ENCODE measurements around the gene CRYAA.
"Not testable (repeated sequence)": the region's sequence is repeated elsewhere in the genome, so short reads cannot be mapped to it uniquely, and the experiment has no call there.

Gene CRYAA

DNA sequence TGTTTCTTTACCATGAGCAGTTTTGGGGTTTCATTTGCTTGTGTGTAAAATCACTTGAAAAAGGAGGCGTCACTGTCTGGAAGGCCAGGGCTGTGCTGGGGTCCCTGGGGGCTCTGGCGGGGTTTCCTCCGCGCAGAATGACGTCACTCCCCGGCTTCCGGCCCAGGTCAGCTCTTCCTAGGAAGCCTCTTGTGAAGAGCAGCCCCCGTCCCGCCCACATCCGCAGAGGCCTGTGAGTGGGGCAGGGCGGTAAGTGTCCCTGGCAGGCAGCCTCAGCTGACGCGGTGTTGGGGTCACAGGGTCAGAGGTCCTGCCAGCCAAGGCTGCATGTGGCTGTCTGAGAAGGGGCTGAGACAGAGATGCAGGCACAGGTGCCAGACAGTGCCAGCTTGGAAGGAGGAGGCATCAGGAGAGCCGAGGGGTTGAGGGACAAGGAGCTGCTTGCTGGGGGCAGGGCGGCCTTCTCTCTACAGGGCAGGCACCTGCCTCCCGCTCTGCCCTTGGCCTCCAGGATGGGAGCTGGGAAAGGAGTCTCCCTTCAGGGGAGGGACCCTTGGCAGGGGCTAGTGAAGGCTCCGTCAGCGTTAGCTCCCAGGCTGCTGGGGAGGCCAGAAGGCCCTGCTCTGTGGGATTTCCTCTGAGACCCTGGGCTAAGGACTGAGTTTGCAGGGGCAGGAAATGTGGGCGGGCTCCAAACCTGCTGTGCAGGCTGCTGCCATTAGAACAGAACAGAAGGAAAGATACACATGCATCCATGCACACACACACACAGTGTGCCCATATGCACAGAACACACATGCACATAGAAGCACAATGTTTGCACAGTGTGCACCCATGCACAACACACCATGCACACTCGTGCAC is 8.5 kb downstream of the CRYAA start:
- not testable (repeated sequence) for DNase-seq

DNA sequence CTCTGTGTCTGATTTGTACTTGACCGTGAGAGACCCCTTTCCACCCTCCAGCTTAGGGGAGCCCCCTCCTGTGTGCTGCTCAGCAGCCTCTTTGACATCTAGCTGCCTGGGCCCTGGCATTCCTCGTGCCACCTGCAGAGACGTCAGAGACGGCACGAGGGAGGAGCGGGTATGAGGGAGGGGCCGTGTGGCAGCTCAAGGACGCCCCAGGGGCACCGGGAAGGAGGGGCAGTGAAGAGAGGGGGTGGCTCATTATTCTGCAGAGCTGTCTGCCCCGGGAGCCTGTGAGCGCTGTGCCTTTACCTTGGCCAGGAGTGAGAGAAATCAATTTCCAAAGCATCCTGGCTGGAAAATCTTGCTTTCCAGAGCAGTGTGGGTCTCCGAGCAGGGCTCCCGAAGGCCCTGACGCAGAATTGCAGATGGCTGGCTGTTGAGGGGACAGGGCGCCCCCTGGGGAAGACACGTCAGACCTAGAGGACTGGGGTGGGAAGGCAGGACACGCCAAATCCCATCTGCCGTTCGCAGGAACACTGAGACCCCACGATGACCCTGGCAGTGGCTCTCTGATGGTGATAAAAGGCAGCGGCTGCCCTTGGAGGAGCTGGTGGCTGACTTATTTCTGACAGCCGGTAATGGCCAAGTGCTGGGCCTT is 9.5 kb downstream of the CRYAA start:
- not testable (repeated sequence) for DNase-seq

DNA sequence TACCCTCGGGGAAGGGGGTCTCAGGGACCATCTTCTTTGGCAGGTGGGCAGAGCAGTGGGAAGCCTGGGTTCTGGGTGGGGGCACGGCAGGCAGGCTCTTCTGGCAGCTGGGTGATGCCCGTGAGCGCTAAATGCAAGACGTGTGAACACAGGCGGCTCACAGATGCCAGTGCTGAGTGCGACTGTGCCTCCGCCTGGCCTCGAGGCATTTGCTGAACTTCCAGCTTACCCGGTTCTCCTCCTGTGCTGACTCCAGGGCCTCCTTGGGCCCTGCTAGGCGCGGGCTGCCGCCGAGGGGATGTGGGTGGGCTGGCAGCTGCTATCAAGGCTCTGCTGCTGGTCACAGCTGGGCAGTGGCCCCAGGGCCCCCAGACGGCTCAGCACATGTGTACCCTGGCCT is 12.2 kb downstream of the CRYAA start:
- not testable (repeated sequence) for DNase-seq

DNA sequence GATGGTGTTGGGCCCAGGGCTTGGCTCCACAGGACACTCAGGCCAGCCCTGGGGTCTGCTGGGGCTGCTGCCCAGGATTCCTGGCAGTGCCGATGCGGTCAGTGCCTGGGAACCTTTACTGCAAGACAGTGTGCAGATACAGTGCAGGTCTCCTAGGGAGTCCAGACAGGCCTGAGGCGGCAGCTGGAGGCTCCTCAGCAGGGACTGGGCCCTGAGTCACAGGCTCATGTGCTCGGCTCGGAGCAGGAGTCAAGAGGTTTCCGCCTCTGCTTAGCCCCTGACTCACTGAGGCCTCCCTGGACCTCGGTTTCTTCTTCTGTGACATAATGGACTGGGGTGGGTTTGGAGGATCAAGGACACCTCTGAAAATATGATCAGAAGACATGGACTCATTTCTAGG is 18.5 kb downstream of the CRYAA start:
- DNase-seq = not testable (repeated sequence)

DNA sequence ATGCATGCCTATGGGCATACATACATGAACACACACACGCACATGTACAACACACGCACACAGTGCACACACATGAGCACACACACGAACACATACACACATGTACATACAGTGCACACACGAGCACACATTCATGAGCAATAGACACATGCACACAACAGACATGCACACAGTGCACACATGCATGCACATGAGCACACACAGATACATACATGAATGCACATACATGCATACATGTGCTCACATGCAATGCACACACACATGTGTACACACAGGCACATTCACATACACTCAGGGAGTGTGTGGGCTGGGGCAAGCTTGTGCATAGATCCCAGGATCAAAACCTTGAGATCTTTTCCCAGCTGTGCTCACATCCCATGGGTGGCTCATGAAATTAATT is 18.9 kb downstream of the CRYAA start:
- no peak for DNase-seq

DNA sequence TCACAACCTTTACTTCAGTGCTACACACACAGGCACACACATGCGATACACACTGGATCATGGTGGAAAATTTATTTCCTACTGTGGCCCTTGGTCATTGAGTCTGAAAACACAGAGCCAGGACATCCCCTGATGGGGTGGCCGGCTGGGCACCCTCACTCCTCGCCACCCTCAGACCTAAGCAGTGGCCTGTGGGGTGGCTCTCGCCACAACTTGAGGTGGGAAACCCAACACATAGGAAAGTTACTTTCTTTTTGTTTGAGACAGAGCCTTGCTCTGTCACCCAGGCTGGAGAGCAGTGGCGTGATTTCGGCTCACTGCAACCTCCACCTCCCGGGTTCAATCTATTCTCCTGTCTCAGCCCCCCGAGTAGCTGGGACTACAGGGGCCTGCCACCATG is 19.4 kb downstream of the CRYAA start:
- DNase-seq = no peak

DNA sequence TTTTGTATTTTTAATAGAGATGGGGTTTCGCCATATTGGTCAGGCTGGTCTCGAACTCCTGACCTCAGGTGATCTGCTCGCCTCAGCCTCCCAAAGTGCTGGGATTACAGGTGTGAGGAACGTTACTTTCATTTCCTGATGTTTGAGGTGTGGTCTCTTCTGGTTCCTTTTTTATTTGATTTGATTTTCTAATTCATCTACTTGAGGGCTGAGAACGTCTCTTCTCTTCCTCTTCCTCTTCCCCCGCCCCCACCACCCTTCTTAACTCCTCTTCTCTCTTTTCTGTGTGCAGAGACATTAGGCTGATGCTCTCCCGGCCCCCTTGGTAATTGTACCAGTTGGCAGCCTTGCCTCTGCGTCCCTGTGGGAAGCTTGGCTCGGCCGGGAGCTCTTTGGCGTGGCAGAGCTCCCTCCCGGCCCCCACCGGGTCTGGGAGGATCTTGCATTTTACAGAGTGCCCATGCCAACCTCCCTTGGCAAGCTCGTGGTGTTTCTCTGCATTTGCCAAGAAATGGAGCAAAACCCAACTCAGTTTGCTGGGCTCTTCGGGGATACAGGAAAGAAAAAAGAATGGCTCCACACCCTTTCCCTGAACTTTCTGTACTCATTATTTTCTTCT is 19.9 kb downstream of the CRYAA start:
- no peak for DNase-seq

DNA sequence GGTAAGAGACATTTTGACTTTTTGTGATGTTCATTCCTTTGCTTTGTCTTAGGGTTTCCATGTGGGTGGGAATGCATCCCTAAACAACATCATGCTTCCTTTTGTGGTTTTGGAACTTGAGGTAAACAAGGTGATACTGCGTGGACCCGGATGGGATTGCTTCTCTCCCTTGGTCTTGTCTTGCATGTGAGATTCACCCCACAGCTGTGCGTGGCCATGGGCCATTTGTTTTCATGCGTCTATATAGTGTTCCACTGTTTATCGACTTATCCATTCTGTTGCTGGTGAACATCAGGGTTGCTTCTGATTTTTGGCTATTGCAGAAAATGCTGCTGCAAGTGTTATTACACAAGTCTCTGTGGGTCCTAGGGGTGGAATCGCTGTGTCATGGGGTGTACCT is 21.1 kb downstream of the CRYAA start:
- DNase-seq = no peak

DNA sequence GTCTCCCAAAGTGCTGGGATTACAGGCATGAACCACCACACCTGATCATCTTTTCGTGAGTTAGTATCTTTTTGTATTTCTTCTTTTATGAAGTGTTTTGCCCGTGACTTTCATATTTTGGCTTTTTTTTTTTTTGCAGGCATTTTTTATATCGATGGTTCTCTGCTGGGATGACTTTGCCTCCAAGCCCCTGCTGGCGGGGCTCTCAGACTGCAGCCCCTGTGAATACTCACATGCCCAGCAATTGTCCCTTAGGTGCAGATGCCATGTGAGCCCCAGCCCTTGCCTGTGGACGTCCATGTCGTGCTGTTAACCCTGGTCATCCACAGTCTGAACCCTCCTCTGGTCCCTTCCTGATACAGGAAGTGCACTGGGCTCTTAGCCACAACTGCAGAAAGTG is 21.7 kb downstream of the CRYAA start:
- DNase-seq = no peak

DNA sequence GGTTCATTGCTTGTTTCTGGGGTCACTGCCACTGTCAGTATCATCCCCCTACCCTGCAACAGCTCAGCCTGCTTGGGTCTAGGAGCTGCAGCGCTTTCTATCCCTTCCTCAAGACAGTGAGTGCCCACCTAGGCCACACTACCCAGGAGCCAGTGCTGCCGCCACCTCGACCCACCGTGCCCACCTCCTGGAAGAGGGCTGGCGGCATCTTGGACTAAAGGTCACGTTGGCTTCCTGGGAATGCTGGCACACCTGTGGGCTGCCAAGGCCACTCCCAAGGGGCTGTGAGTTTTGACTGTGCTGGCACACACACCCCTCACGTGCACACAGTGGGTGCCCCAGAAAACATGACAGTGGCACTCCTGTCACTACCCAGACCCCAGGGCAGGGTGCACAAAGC is 22.1 kb downstream of the CRYAA start:
- DNase-seq = no peak

DNA sequence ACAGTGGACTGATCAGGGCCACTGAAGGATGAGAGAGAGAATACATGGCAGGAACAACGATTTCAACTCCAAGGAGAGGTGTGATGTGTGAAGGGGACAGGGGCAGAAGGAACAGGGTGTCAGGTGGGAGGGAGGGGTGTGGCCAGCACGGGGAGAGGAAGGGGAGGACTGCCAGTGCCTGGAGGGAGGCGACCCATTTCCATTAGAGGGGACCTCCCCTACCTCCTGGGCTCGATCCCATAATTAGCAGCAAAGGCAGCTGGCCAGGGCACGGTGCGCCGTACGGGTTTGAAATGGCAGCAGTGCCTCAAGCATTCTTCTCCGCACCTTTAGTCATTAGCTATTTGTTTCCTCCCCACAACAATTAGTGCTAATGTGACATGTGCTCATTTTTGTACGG is 22.7 kb downstream of the CRYAA start:
- no peak for DNase-seq

DNA sequence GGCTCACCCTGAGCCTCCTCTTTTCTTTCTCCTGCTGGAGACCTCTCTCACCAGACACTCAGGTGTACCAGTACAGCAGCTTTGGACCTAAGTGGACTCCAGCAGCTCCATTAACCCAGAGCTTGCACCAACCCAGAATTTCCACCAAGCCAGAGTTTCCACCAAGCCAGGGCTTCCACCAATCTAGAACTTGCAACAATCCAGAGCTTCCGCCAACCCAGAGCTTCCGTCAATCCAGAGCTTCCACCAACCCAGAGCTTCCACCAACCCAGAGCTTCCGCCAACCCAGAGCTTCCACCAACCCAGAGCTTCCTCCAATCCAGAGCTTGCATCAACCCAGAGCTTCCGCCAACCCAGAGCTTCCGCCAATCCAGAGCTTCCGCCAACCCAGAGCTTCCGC is 23.2 kb downstream of the CRYAA start:
- no peak for DNase-seq

DNA sequence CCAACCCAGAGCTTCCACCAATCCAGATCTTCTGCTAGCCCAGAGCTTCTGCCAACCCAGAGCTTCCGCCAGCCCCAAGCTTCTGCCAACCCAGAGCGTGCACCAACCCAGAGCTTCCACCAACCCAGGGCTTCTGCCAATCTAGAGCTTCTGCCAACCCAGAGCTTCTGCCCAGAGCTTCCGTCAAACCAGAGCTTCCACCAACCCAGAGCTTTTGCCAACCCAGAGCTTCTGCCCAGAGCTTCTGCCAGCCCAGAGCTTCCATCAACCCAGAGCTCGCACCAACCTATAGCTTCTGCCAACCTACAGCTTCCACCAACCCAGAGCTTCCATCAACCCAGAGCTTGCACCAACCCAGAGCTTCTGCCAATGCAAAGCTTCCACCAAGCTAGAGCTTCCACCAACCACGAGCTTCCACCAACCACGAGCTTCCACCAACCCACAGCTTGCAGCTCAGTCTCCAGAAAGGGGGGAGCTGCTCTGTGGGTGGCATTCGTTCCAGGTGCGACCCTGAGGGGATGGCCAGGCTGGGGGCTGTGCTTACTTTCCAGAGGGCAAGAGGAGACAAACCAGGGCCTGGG is 23.8 kb downstream of the CRYAA start:
- DNase-seq = no peak

DNA sequence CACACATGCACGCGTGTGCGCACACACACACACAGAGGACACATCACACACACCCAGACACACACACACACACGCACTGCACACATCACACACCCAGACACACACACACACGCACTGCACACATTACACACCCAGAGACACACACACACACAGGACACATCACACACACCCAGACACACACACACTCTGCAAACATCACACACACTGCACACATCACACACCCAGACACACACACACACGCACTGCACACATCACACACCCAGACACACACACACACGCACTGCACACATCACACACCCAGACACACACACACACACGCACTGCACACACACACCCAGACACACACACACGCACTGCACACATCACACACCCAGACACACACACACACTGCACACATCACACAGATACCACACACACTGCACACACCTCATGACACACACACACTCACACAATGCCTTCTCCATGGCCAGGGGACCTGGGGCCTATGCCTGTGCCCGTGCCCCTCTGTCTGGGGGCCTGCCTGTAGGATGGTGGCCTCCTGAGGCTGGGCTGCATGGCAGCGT is 24.4 kb downstream of the CRYAA start:
- no peak for DNase-seq

DNA sequence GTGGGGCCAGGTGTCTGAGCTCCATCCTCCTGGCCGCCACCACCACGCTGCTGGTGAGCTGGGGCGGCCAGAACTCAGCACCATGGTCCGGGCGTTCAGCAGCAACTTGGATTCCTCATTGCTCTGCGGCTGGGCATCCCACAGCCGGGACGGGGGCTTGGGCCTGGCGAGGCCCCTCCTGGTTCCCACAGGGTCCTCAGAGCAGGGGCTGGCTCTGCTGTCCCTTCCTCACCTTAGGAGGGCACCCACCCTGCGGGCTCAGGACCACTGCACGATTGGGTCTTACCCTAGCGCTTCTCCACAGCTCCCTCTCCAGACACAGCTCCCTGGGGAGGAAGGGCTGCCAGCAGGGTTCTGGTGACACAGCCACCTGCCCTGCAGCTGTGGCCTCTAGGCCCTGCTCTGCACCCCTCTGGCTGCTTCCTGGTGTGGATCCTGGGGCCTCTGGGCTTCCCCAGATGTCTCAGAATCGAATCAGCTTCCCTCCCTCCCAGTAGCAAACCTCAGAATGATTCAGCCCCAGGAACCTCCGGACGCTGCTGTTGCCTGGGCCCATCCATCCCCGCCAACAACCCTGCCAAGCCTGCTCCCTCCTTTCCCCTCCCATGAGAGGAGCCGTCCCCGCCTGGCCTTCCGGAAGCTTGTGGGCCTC is 25.0 kb downstream of the CRYAA start:
- no peak for DNase-seq

DNA sequence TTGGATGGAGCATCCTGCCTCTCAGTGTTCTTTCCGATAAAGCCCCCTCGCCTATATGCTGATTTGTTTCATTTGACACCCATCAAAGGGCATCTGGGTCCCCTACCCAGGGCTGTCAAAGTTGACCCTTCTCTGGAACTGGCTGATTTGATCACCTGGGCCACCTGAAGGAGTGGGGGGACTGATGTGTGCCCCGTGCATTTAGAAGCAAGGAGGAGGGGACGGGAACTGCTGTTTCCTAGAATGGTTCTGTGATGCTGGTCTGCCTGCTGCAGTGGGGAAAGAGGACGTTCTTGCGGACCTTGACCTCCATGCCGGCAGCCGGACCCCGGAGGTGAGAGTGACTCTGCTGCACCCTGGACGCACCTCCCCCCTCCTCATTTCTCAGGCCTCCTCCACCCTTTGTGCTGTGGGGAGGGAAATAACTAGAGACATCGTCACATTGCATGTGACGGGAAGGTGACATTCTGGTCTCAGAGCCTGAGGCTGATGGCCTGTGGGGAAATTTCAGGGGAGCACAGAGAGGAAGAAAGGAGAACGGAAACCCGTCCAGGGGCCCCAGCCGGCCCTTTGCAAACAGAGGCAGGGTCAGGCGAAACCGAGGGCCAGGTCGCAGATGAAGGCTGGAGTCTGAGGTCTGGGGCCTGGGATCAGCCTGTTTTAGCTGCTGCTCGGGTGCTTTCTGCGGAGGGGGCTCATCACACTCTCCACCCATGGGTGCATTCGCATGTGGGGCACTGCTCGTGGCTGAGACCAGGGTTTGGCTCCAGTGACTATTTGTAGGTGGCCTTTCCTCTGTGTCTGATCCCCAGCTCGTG is 25.7 kb downstream of the CRYAA start:
- DNase-seq = no peak

DNA sequence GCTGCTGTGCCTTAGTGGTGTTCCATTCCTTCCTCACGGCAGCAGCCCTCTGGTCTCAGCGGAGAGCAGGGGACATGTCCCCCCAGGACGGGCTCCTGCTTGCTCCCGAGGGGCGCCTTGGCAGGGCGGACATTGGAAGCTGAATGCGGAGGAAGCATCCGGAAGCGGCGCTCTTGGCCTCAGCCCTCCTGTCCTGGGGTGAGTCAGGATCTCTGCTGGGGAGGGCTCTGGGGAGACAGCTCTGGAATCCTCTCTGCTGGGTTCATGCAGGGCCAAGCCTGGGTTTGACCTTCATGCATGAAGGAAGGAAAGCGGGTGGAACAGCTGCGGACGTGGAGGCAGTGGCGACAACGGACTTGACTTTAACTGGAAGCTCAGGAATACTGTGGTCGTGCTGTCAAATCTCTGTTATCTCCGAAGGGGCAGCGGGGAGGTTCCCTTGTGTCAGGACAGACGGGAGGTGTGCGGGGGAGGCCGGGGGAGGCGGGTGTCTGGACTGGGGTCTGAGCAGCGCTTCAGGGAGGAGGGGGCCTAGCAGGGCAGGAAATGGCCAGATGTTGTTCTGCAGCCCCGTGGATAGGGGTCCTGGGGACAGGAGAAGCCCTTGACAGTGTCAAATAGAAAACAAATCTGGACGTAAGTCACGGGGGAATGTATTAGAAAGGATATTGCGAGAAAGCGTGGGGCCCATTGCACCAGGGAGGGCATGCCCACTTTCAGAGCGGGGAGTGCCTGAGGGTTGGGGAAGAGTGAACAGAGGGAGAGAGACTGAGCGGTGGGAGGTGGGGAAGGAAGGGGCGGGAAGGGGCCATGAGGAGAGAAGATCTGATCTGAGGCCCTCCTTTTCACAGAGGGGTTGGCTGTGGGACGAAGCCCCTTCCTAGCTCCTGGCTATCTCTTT is 26.6 kb downstream of the CRYAA start:
- no peak for DNase-seq

DNA sequence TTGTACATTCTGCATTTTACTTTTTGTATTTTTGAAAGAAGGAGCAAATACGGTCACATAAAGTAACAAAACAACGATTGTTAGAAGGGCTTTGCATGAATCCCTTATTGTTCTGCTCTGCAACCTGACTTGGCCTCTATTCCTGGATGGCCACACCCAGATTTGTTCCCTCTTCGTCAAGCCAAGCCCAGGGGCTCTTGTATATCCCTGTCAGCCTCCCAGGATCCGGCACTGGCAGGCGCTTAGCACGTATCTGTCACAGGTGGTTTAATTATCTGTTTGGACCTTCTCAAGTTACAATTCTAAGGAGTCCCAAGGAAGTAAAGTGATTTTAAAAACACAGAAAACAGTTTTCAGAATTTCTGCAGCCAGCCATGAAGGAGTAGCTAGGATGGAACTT is 28.0 kb downstream of the CRYAA start:
- DNase-seq = no peak

DNA sequence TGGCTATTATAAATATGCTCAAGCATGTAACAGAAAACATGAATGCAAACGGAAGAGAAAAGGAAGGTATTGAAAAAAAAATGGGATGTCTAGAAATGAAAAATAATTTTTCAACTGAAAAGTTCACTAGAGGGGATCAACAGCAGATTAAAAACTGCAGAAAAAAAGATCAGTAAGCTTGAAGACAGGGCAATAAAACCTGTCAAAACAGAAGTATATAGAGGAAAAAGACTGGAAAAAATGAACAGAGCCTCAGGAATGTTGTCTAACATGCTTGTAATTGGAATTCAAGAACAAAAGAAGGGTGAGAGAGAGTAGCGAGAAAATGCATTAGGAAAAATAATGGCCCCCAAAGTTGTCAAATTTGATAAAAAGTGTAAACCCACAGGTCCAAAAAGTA is 29.6 kb downstream of the CRYAA start:
- DNase-seq = no peak

DNA sequence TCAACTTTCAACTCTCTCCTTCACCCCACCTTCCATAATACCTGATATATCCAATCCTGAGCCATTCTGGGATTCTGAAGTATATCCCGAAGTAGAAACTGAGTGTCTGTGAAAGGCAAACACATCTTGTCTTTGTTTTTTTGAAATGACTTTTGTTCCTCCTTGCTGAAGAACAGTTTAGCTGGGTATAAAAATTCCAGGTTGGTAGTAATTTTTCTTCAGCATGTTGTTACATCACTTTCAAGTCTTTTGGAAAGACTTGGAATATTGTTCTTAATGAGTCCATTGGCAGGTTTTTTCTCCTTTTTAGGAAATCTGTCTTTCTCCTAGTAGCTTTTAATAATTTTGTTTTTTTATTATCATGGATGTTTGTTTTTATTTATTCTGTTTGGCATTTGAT is 32.7 kb downstream of the CRYAA start:
- no peak for DNase-seq

DNA sequence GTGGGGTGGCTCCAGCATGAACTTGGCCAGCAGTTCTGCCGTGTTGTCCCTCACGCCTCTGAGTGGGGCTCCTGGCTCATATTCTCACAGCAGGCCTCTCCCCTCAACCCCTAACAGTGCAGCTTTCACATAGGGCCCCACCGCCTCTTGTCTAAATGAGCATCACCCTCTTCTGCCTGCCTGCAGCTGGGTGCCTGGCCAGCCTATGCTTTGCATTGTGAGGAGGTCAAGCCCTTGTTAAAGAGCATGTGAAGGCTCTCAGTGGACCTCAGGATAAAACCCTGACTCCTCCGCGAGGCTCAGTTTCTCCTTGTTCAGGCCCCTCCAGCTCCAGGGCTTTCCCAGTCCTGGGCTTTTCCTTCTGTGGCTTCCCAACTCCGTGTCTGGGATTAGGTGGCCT is 34.8 kb downstream of the CRYAA start:
- DNase-seq = no peak
